ENCODE results near the gene ALDH1B1. TPM values are rescaled to one million over a fixed set of nuclear protein-coding genes. Genes with fewer than 3 reads are reported as not detected.

The ALDH1B1 gene
- total RNA-seq, 1 experiment from 2014 or later, result 13.1 TPM

DNA sequence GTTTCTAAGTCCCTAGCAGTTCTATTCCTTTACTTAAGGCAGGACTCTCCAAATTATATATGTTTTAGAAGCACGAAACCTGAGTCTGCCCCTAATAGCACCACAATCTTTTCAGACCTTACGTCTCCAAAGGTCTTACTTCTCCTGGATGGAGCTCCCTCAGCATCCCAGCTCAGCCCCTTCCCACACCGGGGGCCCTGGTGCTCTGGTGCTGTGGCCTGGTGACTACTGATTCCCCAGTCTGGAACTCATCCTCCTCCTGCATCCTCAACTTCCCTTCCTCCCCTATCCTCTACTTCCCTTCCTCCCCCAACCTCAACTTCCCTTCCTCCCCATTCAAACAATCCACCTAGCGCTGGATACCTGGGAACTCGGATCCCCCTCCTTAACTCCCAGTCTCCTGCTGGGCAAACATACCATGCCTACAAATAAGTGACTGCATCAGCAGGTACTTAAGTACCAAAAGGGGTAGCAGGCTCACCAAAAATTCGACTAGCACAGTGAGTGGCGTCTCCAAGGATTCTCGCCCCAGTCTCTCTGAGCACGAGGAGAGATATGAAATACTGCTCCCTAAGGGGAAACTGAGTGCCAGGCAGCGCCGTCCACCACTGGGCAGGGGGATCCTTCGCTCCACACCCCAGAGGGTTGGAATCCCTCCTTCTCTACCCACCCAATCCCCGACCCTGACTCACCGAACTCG is 30.9 kb downstream of the ALDH1B1 start:
- Histone ChIP-seq H3K4me1 (replicated peaks; ENCODE audit: insufficient read depth) (no peaks in the 10 kb centered on the region), H3K27ac (no peak overlapping the region), H3K9me2 (ENCODE audit: insufficient read depth) (no peaks in the 10 kb centered on the region), H3F3A (ENCODE audit: insufficient read depth, low read depth) (no peaks in the 10 kb centered on the region), H3K36me3 (ENCODE audit: low read depth) (no peaks in the 10 kb centered on the region), H2AFZ (no peak overlapping the region), H3K4me2 (no peak overlapping the region), H3K27me3 (ENCODE audit: insufficient read depth, low read depth) (no peaks in the 10 kb centered on the region), H3K79me2 (ENCODE audit: low read depth) (no peaks in the 10 kb centered on the region), H3K9me3 (ENCODE audit: insufficient read depth, low read depth) (no peaks in the 10 kb centered on the region), H4K20me1 (ENCODE audit: insufficient read depth) (no peaks in the 10 kb centered on the region), H3K4me3 (no peak overlapping the region)
- intact Hi-C loops (cut with micrococcal nuclease; ENCODE audit: unreplicated experiment), result no loop called here
- DNase-seq, result no peak
- CTCF ChIA-PET, result interaction anchor here (0.6 kb wide), 1 partner anchor 61 kb away, joined by 3 read pairs; no protein-coding TSS in a partner anchor
- no peak for TF ChIP-seq EZH2 (IDR thresholded peaks at IDR 0.05; ENCODE audit: low read depth)
- TF ChIP-seq, protein P1, sequence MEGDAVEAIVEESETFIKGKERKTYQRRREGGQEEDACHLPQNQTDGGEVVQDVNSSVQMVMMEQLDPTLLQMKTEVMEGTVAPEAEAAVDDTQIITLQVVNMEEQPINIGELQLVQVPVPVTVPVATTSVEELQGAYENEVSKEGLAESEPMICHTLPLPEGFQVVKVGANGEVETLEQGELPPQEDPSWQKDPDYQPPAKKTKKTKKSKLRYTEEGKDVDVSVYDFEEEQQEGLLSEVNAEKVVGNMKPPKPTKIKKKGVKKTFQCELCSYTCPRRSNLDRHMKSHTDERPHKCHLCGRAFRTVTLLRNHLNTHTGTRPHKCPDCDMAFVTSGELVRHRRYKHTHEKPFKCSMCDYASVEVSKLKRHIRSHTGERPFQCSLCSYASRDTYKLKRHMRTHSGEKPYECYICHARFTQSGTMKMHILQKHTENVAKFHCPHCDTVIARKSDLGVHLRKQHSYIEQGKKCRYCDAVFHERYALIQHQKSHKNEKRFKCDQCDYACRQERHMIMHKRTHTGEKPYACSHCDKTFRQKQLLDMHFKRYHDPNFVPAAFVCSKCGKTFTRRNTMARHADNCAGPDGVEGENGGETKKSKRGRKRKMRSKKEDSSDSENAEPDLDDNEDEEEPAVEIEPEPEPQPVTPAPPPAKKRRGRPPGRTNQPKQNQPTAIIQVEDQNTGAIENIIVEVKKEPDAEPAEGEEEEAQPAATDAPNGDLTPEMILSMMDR (conservative IDR thresholded peaks at IDR 0.05), result no peak
- BruUV-seq (replicated peaks), result no TSS peak
- POLR2A ChIA-PET (ENCODE audit: unreplicated experiment), result no interaction called here

DNA sequence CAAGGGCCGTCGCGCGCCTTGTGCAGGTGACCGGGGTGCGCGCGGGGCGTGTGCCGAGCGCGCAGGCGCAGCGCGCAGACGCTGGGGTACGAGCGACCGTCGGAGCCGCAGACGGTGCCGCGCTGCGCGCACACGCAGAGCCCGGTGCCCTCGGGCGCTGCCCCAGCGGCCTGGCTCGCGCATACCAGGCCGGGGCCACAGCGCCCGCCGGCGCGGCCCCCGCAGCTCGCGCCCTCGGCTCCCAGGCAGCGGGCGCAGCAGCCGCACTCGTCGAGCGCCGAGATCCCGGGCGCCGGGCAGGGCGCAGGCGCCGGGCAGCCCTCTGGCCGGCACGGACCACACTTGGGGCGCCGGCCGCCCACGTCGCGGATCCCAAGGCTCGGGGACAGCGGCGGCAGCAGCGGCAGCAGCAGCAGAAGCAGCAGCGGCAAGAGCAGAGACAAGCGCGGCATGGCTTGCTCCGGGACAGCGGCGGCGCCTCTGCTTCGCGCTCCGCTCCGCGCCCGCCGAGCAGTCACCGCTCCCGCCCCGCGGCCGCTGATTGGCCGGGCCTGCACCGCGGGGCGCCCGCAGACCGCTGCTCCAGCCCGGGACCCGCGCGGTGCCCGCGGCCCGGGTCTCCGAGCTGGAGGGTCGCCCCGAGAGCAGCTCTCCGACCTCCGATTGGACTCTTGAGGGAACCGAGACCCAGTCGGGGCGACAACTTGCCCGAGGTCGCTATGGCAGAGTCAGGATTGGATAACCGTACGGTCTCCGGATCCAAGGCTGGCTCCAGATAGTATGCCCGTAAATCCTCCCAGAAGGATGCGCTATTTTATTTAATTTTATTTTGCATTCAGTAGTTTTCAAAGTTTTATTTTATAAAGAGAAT is 31.7 kb downstream of the ALDH1B1 start, which contains the start of gene IGFBPL1:
IGFBPL1 (minus strand) TSS at position 482 of the 871 bp plus-strand sequence; CDS start at position 452, 30 bp downstream.
- intact Hi-C loops (cut with micrococcal nuclease; ENCODE audit: unreplicated experiment), result no loop called here
- H3K27me3 ChIP-seq (ENCODE audit: insufficient read depth, low read depth), result no peaks in the 10 kb centered on the region
- ChIA-PET CTCF (no interaction called here), POLR2A (ENCODE audit: unreplicated experiment) (no interaction called here)
- no peak within 1 kb of the TSS for H3K4me3 ChIP-seq
- H4K20me1 ChIP-seq (ENCODE audit: insufficient read depth), result no peaks in the 10 kb centered on the region
- no peak for DNase-seq
- H3K79me2 ChIP-seq (ENCODE audit: low read depth), result no peaks in the 10 kb centered on the region
- H2AFZ ChIP-seq, result no peak within 1 kb of the TSS
- H3K9me2 ChIP-seq (ENCODE audit: insufficient read depth), result no peaks in the 10 kb centered on the region
- no peaks in the 10 kb centered on the region for H3K4me1 ChIP-seq (replicated peaks; ENCODE audit: insufficient read depth)
- no peak within 1 kb of the TSS for H3K27ac ChIP-seq
- no peaks in the 10 kb centered on the region for H3F3A ChIP-seq (ENCODE audit: insufficient read depth, low read depth)
- H3K36me3 ChIP-seq (ENCODE audit: low read depth), result no peaks in the 10 kb centered on the region
- H3K9me3 ChIP-seq (ENCODE audit: insufficient read depth, low read depth), result no peaks in the 10 kb centered on the region
- no peak within 1 kb of the TSS for H3K4me2 ChIP-seq
- no TSS peak for BruUV-seq (replicated peaks)
- TF ChIP-seq, protein P1 (conservative IDR thresholded peaks at IDR 0.05), result no peak
- TF ChIP-seq EZH2 (IDR thresholded peaks at IDR 0.05; ENCODE audit: low read depth), result no peak

DNA sequence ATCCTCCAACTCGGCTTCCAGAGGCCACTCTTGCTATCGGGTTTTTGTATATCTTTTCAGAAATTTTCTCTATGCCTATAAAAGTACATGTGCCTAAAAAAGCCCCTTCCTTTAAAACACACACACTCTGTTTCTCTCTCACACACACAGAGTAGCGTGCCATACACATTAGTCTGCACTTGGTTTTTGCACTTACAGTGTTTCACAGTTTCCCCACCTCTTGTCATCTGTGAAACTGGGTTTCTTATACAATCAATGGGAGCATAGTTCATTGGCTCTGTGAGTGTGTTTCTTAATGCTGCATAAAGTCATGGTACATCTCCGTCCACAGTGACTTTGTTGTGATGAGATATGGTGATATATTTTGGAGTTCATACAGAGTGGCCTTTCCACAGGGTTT is 32.4 kb downstream of the ALDH1B1 start:
- no peak for TF ChIP-seq EZH2 (IDR thresholded peaks at IDR 0.05; ENCODE audit: low read depth)
- DNase-seq, result no peak
- ChIA-PET CTCF (no interaction called here), POLR2A (ENCODE audit: unreplicated experiment) (no interaction called here)
- H3K9me2 ChIP-seq (ENCODE audit: insufficient read depth), result no peaks in the 10 kb centered on the region
- no peak overlapping the region for H3K4me2 ChIP-seq
- H3K27ac ChIP-seq, result no peak overlapping the region
- H3K4me1 ChIP-seq (replicated peaks; ENCODE audit: insufficient read depth), result no peaks in the 10 kb centered on the region
- no peaks in the 10 kb centered on the region for H3K9me3 ChIP-seq (ENCODE audit: insufficient read depth, low read depth)
- H3K36me3 ChIP-seq (ENCODE audit: low read depth), result no peaks in the 10 kb centered on the region
- no peaks in the 10 kb centered on the region for H4K20me1 ChIP-seq (ENCODE audit: insufficient read depth)
- intact Hi-C loops (cut with micrococcal nuclease; ENCODE audit: unreplicated experiment), result no loop called here
- no TSS peak for BruUV-seq (replicated peaks)
- H2AFZ ChIP-seq, result no peak overlapping the region
- H3F3A ChIP-seq (ENCODE audit: insufficient read depth, low read depth), result no peaks in the 10 kb centered on the region
- no peaks in the 10 kb centered on the region for H3K79me2 ChIP-seq (ENCODE audit: low read depth)
- no peaks in the 10 kb centered on the region for H3K27me3 ChIP-seq (ENCODE audit: insufficient read depth, low read depth)
- H3K4me3 ChIP-seq, result no peak overlapping the region
